K562 (cell line): ENCODE results near the gene ZNF620. TPM values are rescaled to one million over a fixed set of nuclear protein-coding genes. Genes with fewer than 3 reads are reported as not detected.

Experiments used
- BRD4 ChIP-seq: fragments of 200-600 bp; sonication (generic); IDR thresholded peaks from 2 replicates; pipeline ENCODE4 v1.6.1; 2017; ENCODE audit warnings: inconsistent platforms
- CC2D1A ChIP-seq: fragments of 450-650 bp; IDR thresholded peaks from 2 replicates; pipeline ENCODE4 v1.6.1; 2017; ENCODE audit warnings: mild to moderate bottlenecking
- CGGBP1 ChIP-seq: fragments of 250-450 bp; sonication (Bioruptor Pico); IDR thresholded peaks from 2 replicates; pipeline ENCODE4 v1.9.0; 2021; ENCODE audit warnings: mild to moderate bottlenecking
- ETS2 ChIP-seq: IDR thresholded peaks from 2 replicates; pipeline ENCODE4 v1.6.1; 2016; ENCODE audit warnings: borderline replicate concordance, missing genetic modification characterization, mild to moderate bottlenecking, moderate library complexity, missing compliant biosample characterization; ENCODE audit not compliant: poor library complexity, severe bottlenecking
- ETV1 ChIP-seq: fragments of 450-650 bp; conservative IDR thresholded peaks from 2 replicates; pipeline ENCODE4 v1.6.1; 2016; ENCODE audit warnings: missing genetic modification characterization, control low read depth, low read depth, missing compliant biosample characterization
- ETV5 ChIP-seq: sonication (generic); formaldehyde crosslinking; IDR thresholded peaks from 2 replicates; pipeline ENCODE4 v1.4.0; 2020; ENCODE audit warnings: low read depth, mild to moderate bottlenecking, missing genetic modification reagents
- GATA2 ChIP-seq: sonication (generic); formaldehyde crosslinking; IDR thresholded peaks from 2 replicates; pipeline ENCODE4 v1.4.0; 2020; ENCODE audit warnings: mild to moderate bottlenecking, missing genetic modification reagents
- HSF4 ChIP-seq: fragments of 250-450 bp; sonication (Bioruptor Pico); IDR thresholded peaks from 2 replicates; pipeline ENCODE4 v2.1.2; 2022; ENCODE audit warnings: mild to moderate bottlenecking, moderate library complexity, borderline replicate concordance
- NFIC ChIP-seq: fragments of 450-650 bp; IDR thresholded peaks from 2 replicates; pipeline ENCODE4 v1.6.1; 2017; ENCODE audit warnings: mild to moderate bottlenecking, inconsistent platforms
- NRF1 ChIP-seq, 2 experiments: fragments of 450-650 bp; IDR thresholded peaks in 1 of 2; conservative IDR thresholded peaks in 1 of 2; 2 replicates each; pipeline ENCODE4 v1.6.1; 2014; ENCODE audit warnings: mild to moderate bottlenecking in 2 of 2
- SNIP1 ChIP-seq: fragments of 450-650 bp; IDR thresholded peaks from 2 replicates; pipeline ENCODE4 v1.7.1; 2017; ENCODE audit warnings: low read depth, mild to moderate bottlenecking
- SREBF2 ChIP-seq: sonication (generic); formaldehyde crosslinking; IDR thresholded peaks from 2 replicates; pipeline ENCODE4 v1.4.0; 2020; ENCODE audit warnings: mild to moderate bottlenecking, missing genetic modification reagents
- STAT6 ChIP-seq: sonication (generic); formaldehyde crosslinking; IDR thresholded peaks from 2 replicates; pipeline ENCODE4 v1.8.1; 2023; ENCODE audit warnings: mild to moderate bottlenecking, missing genetic modification reagents
- TEAD4 ChIP-seq, 2 experiments: sonication (generic) in 1 of 2; formaldehyde crosslinking in 1 of 2; IDR thresholded peaks; 2 replicates each; pipeline versions ENCODE4 v1.6.1 to v1.8.0; 2012 to 2022; ENCODE audit warnings: borderline replicate concordance in 1 of 2, inconsistent platforms in 1 of 2, low read length in 1 of 2, mild to moderate bottlenecking in 1 of 2, missing genetic modification reagents in 1 of 2
- TSC22D4 ChIP-seq: fragments of 450-650 bp; IDR thresholded peaks from 2 replicates; pipeline ENCODE4 v1.6.1; 2016; ENCODE audit warnings: missing genetic modification characterization, missing biosample characterization, control low read depth
- USF2 ChIP-seq: sonication (generic); formaldehyde crosslinking; IDR thresholded peaks from 2 replicates; pipeline ENCODE4 v1.5.0; 2020; ENCODE audit warnings: missing genetic modification reagents
- ZNF12 ChIP-seq: sonication (generic); formaldehyde crosslinking; IDR thresholded peaks from 2 replicates; pipeline ENCODE4 v1.4.0; 2020; ENCODE audit warnings: mild to moderate bottlenecking, missing genetic modification reagents
- ZNF41 ChIP-seq: fragments of 250-450 bp; sonication (Bioruptor Pico); conservative IDR thresholded peaks from 2 replicates; pipeline ENCODE4 v1.4.0; 2020; ENCODE audit warnings: mild to moderate bottlenecking
- ZNF699 ChIP-seq: fragments of 250-450 bp; sonication (Bioruptor Pico); IDR thresholded peaks from 2 replicates; pipeline ENCODE4 v1.8.0; 2021; ENCODE audit warnings: mild to moderate bottlenecking, moderate library complexity; ENCODE audit not compliant: insufficient replicate concordance
- polyA plus RNA-seq, 8 experiments: library from polyadenylated mRNA; depleted of rRNA in 4 of 8; stranded (reverse) in 5 of 8; unstranded in 3 of 8; fragments of >200 nt; fragmentation: Nextera tagmentation in 2 of 8; fragmentation: Illumina TruSeq in 1 of 8; extraction: Ambion mirVana in 2 of 8; extraction: Trizol in 1 of 8; gene quantifications; 2 replicates each; pipeline versions ENCODE4 v1.2.1 to v1.2.3, GENCODE V29; 2011 to 2014; ENCODE audit warnings: inconsistent platforms in 1 of 8, missing spikeins in 1 of 8
- total RNA-seq, 7 experiments: library from RNA; depleted of rRNA in 6 of 7; stranded (reverse); fragments of >200 nt in 6 of 7; fragmentation: Illumina TruSeq in 2 of 7; extraction: Trizol in 2 of 7; gene quantifications; 2 replicates each; pipeline versions ENCODE4 v1.2.1 to v1.2.3, GENCODE V29; 2011 to 2021; ENCODE audit warnings: low replicate concordance in 1 of 7
- TF ChIP-seq, protein P1 (sequence below): fragments of 450-650 bp; IDR thresholded peaks from 2 replicates; pipeline ENCODE4 v1.7.1; 2018; ENCODE audit warnings: mild to moderate bottlenecking, low read depth; ENCODE audit not compliant: partially characterized antibody

The ZNF620 gene
- total and polyA plus RNA-seq, 9 of the 15 experiments (the other 6 are each of a cell fraction or from before 2014, with no cell fraction given) = 1.2 to 5.5 (median 3.3) TPM

- no peak; the same call in 1 of the 2 replicates for TF ChIP-seq TEAD4 (IDR thresholded peaks at IDR 0.05; ENCODE audit: low read length)
- no peak for TF ChIP-seq TEAD4 (CRISPR knock-in tag; IDR thresholded peaks at IDR 0.05; ENCODE audit: borderline replicate concordance)
- peak; percentile 56 for TF ChIP-seq NFIC
- TF ChIP-seq ETS2 (tag) = no peak
- TF ChIP-seq HSF4 = no peak
- TF ChIP-seq ZNF12 (CRISPR knock-in tag) = peak; percentile 44
- TF ChIP-seq BRD4 = no peak
- no peak for TF ChIP-seq GATA2
- no peak for TF ChIP-seq ZNF41 (CRISPR knock-in tag)
- TF ChIP-seq NRF1 (conservative IDR thresholded peaks at IDR 0.05 in 1 of 2, IDR thresholded peaks at IDR 0.05 in 1 of 2) = peak; percentile 92 to 93
- TF ChIP-seq, protein P1, sequence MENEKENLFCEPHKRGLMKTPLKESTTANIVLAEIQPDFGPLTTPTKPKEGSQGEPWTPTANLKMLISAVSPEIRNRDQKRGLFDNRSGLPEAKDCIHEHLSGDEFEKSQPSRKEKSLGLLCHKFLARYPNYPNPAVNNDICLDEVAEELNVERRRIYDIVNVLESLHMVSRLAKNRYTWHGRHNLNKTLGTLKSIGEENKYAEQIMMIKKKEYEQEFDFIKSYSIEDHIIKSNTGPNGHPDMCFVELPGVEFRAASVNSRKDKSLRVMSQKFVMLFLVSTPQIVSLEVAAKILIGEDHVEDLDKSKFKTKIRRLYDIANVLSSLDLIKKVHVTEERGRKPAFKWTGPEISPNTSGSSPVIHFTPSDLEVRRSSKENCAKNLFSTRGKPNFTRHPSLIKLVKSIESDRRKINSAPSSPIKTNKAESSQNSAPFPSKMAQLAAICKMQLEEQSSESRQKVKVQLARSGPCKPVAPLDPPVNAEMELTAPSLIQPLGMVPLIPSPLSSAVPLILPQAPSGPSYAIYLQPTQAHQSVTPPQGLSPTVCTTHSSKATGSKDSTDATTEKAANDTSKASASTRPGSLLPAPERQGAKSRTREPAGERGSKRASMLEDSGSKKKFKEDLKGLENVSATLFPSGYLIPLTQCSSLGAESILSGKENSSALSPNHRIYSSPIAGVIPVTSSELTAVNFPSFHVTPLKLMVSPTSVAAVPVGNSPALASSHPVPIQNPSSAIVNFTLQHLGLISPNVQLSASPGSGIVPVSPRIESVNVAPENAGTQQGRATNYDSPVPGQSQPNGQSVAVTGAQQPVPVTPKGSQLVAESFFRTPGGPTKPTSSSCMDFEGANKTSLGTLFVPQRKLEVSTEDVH = no peak
- no peak for TF ChIP-seq ZNF699 (CRISPR knock-in tag)
- TF ChIP-seq SREBF2 (CRISPR knock-in tag) = peak; percentile 96; the same call in 1 of the 2 replicates
- peak; percentile 70 for TF ChIP-seq ETV1 (tag)
- TF ChIP-seq CGGBP1 (CRISPR knock-in tag) = no peak
- TF ChIP-seq ETV5 (CRISPR knock-in tag) = peak; percentile 65; the same call in 1 of the 2 replicates
- no peak for TF ChIP-seq USF2 (CRISPR knock-in tag)
- no peak for TF ChIP-seq TSC22D4
- TF ChIP-seq CC2D1A = 0 out of 2 replicates have a peak, but pooled peaks have one; percentile 25
- TF ChIP-seq STAT6 (CRISPR knock-in tag) = no peak
- peak; percentile 23; the same call in 1 of the 2 replicates for TF ChIP-seq SNIP1
These were observed at the start of gene ZNF620 (continued) for GRCh38 chr3:40505599-40506462.
